GM19193 (cell line): ENCODE measurements around the gene CACNA1C.

Experiments used
- POLR2A ChIP-seq: IDR thresholded peaks from 4 replicates; pipeline ENCODE4 v1.6.1; 2011; ENCODE audit not compliant: insufficient read depth, insufficient read length; ENCODE audit errors: extremely low read depth

The CACNA1C gene

GRCh38 chr12:2192231-2192630, 139.4 kb downstream of the CACNA1C start:
- no peak for TF ChIP-seq POLR2A

- no peak for TF ChIP-seq POLR2A
These were observed 141.3 kb downstream of the CACNA1C start for GRCh38 chr12:2194060-2194459.

GRCh38 chr12:2194571-2194970, 141.8 kb downstream of the CACNA1C start:
- no peak for TF ChIP-seq POLR2A

- TF ChIP-seq POLR2A = no peak
These were observed 142.3 kb downstream of the CACNA1C start for GRCh38 chr12:2195085-2195484.

- no peak for TF ChIP-seq POLR2A
These were observed 145.3 kb downstream of the CACNA1C start for GRCh38 chr12:2198005-2198501.

- TF ChIP-seq POLR2A = no peak
These were observed 145.8 kb downstream of the CACNA1C start for GRCh38 chr12:2198542-2198941.

GRCh38 chr12:2205996-2206395, 153.2 kb downstream of the CACNA1C start:
- TF ChIP-seq POLR2A = no peak

GRCh38 chr12:2208837-2209635, 156.2 kb downstream of the CACNA1C start:
- no peak for TF ChIP-seq POLR2A

GRCh38 chr12:2211119-2211518, 158.3 kb downstream of the CACNA1C start:
- no peak for TF ChIP-seq POLR2A

GRCh38 chr12:2212537-2212936, 159.8 kb downstream of the CACNA1C start:
- TF ChIP-seq POLR2A = no peak

GRCh38 chr12:2212971-2213869, 160.4 kb downstream of the CACNA1C start:
- no peak for TF ChIP-seq POLR2A

GRCh38 chr12:2214411-2214810, 161.6 kb downstream of the CACNA1C start:
- no peak for TF ChIP-seq POLR2A

GRCh38 chr12:2215709-2216560, 163.1 kb downstream of the CACNA1C start:
- no peak for TF ChIP-seq POLR2A

GRCh38 chr12:2218706-2219105, 165.9 kb downstream of the CACNA1C start:
- no peak for TF ChIP-seq POLR2A
